ENCODE measurements around the gene HMBS.

DNA sequence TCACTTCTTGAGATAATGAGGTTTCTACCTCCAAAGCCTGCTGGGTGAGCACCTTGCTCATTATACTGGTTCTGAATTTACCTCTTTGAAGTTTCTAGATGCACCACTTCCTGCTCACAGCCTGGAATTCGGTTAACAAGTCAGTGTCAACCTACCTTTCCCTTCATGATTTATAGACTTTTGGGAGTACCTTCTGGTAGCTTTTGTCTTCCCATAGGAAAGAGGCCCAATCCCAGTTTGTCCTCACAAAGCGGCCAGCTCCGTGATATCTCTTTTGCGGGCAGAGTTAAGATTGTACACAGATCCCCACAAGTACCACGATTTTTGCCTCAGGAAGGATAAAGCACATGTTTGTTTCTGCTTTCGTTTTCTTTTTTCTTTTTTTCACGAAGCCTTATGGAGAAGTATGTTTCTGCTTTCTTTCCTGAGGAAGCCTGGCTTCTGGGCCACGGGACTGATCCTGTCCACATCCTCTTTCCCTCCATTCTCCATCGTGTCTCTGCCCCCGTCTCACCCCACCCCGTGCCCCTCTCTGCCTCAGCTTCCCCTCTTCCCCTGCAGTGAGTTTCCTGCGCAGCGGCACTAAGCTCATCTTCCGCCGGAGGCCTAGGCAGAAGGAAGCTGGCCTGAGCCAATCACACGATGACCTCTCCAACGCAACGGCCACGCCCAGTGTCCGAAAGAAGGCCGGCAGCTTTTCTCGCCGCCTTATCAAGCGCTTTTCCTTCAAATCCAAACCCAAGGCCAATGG is 31.0 kb downstream of the HMBS start:
- TF ChIP-seq CTCF (IDR thresholded peaks at IDR 0.05; ENCODE audit: insufficient read depth, low read length, poor library complexity, severe bottlenecking) (no peak), EZH2phosphoT487 (conservative IDR thresholded peaks at IDR 0.05; ENCODE audit: low read length) (no peak)
